ENCODE results near the gene ZNF83.

ZNF83 gene

DNA sequence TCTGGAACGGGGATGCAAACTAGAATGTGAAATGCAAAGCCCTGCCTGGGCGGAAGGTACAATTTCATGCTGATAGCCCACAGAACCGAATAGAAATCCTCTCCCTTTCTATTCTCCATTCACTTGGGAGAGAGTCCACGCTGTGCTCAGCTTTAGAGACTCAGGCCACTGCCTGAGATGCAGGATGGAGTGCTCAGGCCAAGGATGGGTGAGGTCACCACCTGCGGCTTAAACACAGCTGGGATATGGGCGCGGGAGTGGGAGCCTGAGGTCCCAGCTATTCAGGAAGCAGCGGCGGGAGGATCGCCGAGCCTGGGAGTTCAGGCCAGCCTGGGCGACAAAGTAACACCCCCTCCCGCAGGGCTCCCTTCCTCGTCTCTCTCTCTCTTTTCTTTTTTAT lies 446 bp upstream of the ZNF83 start:
- TF ChIP-seq, protein P1, sequence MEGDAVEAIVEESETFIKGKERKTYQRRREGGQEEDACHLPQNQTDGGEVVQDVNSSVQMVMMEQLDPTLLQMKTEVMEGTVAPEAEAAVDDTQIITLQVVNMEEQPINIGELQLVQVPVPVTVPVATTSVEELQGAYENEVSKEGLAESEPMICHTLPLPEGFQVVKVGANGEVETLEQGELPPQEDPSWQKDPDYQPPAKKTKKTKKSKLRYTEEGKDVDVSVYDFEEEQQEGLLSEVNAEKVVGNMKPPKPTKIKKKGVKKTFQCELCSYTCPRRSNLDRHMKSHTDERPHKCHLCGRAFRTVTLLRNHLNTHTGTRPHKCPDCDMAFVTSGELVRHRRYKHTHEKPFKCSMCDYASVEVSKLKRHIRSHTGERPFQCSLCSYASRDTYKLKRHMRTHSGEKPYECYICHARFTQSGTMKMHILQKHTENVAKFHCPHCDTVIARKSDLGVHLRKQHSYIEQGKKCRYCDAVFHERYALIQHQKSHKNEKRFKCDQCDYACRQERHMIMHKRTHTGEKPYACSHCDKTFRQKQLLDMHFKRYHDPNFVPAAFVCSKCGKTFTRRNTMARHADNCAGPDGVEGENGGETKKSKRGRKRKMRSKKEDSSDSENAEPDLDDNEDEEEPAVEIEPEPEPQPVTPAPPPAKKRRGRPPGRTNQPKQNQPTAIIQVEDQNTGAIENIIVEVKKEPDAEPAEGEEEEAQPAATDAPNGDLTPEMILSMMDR (IDR thresholded peaks at IDR 0.05), result no peak

DNA sequence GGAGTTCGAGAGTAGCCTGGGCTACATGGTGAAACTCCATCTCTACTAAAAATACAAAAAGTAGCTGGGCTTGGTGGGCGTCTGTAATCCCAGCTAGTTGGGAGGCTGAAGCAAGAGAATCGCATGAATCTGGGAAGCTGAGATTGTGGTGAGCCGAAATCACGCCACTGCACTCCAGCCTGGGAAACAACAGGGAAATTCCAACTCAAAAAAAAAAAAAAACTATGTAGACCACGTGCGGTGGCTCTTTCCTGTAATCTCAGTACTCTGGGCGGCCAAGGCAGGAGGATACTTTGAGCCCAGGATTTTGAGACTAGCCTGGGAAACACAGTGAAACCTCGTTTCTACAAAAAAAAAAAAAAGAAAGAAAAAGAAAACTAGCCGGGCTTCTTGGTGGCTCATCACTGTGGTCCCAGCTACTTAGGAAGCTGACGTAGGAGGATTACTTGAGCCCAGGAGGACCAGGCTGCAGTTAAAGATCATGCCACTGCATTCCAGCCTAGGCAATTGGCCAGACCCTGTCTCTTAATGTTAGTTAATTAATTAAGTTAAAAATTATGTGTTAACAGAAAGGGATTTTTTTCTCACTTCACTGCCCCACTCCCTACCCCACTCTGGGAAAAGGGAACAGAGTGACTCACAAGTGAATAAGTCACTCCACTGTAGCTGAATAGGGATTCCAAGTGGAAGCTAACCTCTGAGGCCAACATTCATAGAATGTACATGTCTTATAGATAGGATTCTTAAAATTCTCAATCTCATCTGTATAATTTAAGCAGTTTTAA lies 2.2 kb downstream of the ZNF83 start:
- TF ChIP-seq, protein P1 (IDR thresholded peaks at IDR 0.05), result no peak

DNA sequence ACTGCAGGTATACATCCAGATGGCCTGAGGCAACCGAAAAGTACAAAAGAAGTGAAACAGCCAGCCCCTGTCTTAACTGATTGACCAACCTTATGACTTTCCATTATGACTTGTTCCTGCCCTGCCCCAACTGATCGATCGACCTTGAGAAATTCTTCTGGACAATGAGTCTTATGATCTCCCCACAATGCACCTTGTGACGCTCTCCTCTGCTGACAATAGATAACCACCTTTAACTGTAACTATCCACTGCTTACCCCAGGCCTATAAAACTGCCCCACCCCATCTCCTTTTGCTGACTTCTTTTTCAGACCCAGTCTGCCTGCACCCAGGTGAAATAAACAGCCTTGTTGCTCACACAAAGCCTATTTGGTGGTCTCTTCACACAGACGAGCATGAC lies 11.2 kb downstream of the ZNF83 start:
- TF ChIP-seq, protein P1 (IDR thresholded peaks at IDR 0.05), result no peak

DNA sequence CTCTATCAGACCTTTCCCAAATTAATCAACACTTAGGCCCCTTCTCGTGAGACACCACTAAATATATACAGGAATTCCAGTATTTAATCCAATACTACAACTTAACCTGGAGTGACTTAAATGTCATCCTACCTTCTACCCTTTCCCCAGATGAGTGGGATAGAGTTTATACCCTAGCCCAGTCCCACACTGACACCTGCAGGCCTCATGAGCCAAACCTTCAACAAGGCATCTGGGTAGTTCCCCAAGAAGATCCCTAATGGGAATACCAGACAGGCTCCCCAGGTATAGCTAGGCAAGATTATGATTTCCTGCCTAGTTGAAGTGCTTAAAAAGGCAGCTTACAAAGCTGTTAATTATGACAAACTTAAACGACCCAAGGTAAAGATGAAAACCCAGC lies 15.9 kb downstream of the ZNF83 start:
- TF ChIP-seq, protein P1 (IDR thresholded peaks at IDR 0.05), result no peak

DNA sequence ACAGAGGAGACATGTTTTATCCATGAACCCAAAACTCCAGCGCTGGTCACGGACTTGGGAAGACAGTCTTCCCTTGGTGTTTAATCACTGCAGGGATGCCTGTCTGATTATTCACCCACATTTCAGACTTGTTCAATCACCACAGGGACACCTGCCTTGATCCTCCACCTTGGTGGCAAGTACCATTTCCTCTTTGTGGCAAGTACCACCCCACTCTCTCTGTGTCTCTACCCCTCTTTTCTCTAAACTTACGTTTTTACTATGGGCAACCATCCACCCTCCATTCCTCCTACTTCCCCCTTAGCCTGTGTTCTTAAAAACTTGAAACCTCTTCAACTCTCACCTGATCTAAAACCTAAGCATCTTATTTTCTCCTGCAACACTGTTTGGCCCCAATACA lies 16.8 kb downstream of the ZNF83 start:
- TF ChIP-seq, protein P1 (IDR thresholded peaks at IDR 0.05), result no peak

DNA sequence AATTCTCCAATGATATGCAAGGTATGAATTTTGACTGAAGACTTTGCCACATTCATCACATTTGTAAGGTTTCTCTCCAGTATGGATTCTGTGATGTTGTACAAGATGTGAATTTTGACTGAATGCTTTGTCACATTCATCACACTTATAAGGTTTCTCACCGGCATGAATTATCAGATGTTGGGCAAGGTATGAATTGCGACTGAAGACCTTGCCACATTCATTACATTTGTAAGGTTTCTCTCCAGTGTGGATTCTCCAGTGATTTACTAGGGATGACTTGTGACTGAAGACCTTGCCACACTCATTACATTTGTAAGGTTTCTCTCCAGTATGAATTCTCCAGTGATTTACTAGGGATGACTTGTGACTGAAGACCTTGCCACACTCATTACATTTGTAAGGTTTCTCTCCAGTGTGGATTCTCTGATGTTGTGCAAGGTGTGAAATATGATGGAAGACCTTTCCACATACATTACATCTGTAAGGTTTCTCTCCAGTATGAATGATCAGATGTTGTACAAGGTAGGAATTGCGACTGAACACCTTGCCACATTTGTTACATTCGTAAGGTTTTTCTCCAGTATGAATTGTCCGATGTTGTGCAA lies 24.8 kb downstream of the ZNF83 start:
- TF ChIP-seq, protein P1 (IDR thresholded peaks at IDR 0.05), result no peak

DNA sequence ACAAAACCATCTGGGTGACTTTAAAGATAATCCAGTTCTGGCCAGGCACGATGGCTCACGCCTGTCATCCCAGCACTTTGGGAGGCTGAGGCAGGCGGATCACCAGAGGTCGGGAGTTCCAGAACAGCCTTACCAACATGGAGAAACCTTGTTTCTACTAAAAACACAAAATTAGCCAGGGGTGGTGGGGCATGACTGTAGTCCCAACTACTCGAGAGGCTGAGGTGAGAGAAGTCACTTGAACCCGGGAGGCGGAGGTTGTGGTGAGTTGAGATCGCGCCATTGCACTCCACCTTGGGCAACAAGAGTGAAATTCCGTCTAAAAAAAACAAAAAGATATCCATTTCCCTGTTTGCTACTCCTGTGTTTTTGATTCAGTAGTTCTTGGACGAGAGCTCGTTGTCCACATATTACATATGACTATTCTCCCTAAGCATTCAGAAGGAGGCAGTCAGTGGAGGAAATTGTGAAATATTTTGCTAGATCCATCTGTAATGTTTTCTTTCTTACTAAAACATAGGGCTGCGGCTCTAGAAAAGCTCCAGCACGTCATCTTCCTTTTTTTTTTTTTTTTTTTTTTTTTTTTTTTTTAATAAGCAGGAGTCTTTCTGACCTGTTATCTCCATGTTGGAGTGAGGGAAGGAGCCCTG lies 34.5 kb downstream of the ZNF83 start:
- TF ChIP-seq, protein P1 (IDR thresholded peaks at IDR 0.05), result no peak

All from LNCAP (cell line).